Progenitor cell of endocrine pancreas (in vitro differentiated cells): ENCODE results near the gene GCAT. TPM values are rescaled to one million over a fixed set of nuclear protein-coding genes. Genes with fewer than 3 reads are reported as not detected.

ENCODE experiments used
- DNase-seq: peaks from one replicate; pipeline ENCODE4 v3.0.0; 2021; ENCODE audit warnings: low spot score; ENCODE audit not compliant: unreplicated experiment
- H3K27ac Mint-ChIP-seq: 2 replicates; pipeline ENCODE4 v1.8.0; 2021; ENCODE audit warnings: mild to moderate bottlenecking, moderate library complexity, mixed read lengths
- H3K27me3 Mint-ChIP-seq: 2 replicates; pipeline ENCODE4 v1.8.0; 2021; ENCODE audit warnings: mixed read lengths
- H3K36me3 Mint-ChIP-seq: 2 replicates; pipeline ENCODE4 v1.8.0; 2022; ENCODE audit warnings: mixed read lengths; ENCODE audit not compliant: insufficient read depth
- H3K4me1 Mint-ChIP-seq: 2 replicates; pipeline ENCODE4 v1.8.0; 2021; ENCODE audit warnings: low read depth, mixed read lengths
- H3K4me3 Mint-ChIP-seq: 2 replicates; pipeline ENCODE4 v1.8.0; 2021; ENCODE audit warnings: low read depth, mild to moderate bottlenecking, moderate library complexity, mixed read lengths
- H3K9me3 Mint-ChIP-seq: 2 replicates; pipeline ENCODE4 v1.8.0; 2021; ENCODE audit warnings: low read depth, mixed read lengths
- CTCF ChIP-seq: fragments of 200-600 bp; sonication (generic); IDR thresholded peaks from one replicate; pipeline ENCODE4 v1.5.0; 2021; ENCODE audit warnings: antibody characterized with exemption, mild to moderate bottlenecking; ENCODE audit not compliant: unreplicated experiment
- total RNA-seq: library from RNA; stranded (reverse); gene quantifications from 2 replicates; pipeline ENCODE4 v1.2.1, GENCODE V29; 2021

GCAT gene
- total RNA-seq, 1 donor from 2014 or later, result 20.2 TPM

- Mint-ChIP-seq H3K36me3 (peaks cover 12% of the 10 kb centered on the region), H3K27ac (no peak overlapping the region), H3K9me3 (no peaks in the 10 kb centered on the region), H3K27me3 (peaks cover 6% of the 10 kb centered on the region), H3K4me3 (no peak overlapping the region), H3K4me1 (no peaks in the 10 kb centered on the region)
- DNase-seq, result no peak
- TF ChIP-seq CTCF, result no peak
Observed at GRCh38 chr22:37830093-37830842, 22.5 kb downstream of the GCAT start.

- H3K27ac Mint-ChIP-seq, result no peak overlapping the region
- H3K4me1 Mint-ChIP-seq, result no peaks in the 10 kb centered on the region
- no peaks in the 10 kb centered on the region for H3K27me3 Mint-ChIP-seq
- no peak for TF ChIP-seq CTCF
- no peak for DNase-seq
- H3K36me3 Mint-ChIP-seq, result peaks cover 12% of the 10 kb centered on the region
- H3K9me3 Mint-ChIP-seq, result no peaks in the 10 kb centered on the region
- H3K4me3 Mint-ChIP-seq, result no peak overlapping the region
Observed at GRCh38 chr22:37831472-37831871, 23.7 kb downstream of the GCAT start.

GRCh38 chr22:37832022-37832857 lies 24.5 kb downstream of the GCAT start:
- peaks cover 12% of the 10 kb centered on the region for H3K36me3 Mint-ChIP-seq
- H3K4me3 Mint-ChIP-seq, result no peak overlapping the region
- no peaks in the 10 kb centered on the region for H3K27me3 Mint-ChIP-seq
- no peak for TF ChIP-seq CTCF
- no peaks in the 10 kb centered on the region for H3K4me1 Mint-ChIP-seq
- no peak overlapping the region for H3K27ac Mint-ChIP-seq
- DNase-seq, result no peak
- no peaks in the 10 kb centered on the region for H3K9me3 Mint-ChIP-seq

GRCh38 chr22:37842015-37842793 lies 34.5 kb downstream of the GCAT start:
- DNase-seq, result no peak
- TF ChIP-seq CTCF, result no peak
- H3K27me3 Mint-ChIP-seq, result no peaks in the 10 kb centered on the region
- peaks cover 12% of the 10 kb centered on the region for H3K4me1 Mint-ChIP-seq
- peak overlapping the region; percentile 66 for H3K4me3 Mint-ChIP-seq
- H3K9me3 Mint-ChIP-seq, result no peaks in the 10 kb centered on the region
- H3K27ac Mint-ChIP-seq, result peak overlapping the region; percentile 62
- peaks cover 5% of the 10 kb centered on the region for H3K36me3 Mint-ChIP-seq

GRCh38 chr22:37843741-37844089 lies 36.0 kb downstream of the GCAT start:
- peaks cover 4% of the 10 kb centered on the region for H3K36me3 Mint-ChIP-seq
- peak overlapping the region; percentile 86 for H3K4me3 Mint-ChIP-seq
- H3K27me3 Mint-ChIP-seq, result no peaks in the 10 kb centered on the region
- no peak for TF ChIP-seq CTCF
- H3K4me1 Mint-ChIP-seq, result peaks cover 17% of the 10 kb centered on the region
- H3K9me3 Mint-ChIP-seq, result no peaks in the 10 kb centered on the region
- peak overlapping the region; percentile 94 for H3K27ac Mint-ChIP-seq
- peak; percentile 56 for DNase-seq
